Measurements from ENCODE around the gene DHX34. TPM values are rescaled to one million over a fixed set of nuclear protein-coding genes. Genes with fewer than 3 reads are reported as not detected.

Gene DHX34
- total and polyA plus RNA-seq, 7 donors, result 3.0 to 12.7 (median 9.1) TPM

GRCh38 chr19:47432091-47432490, 83.0 kb downstream of the DHX34 start:
- Histone ChIP-seq H3K4me1 (peaks cover 0 to 36% (median 33%) of the 10 kb centered on the region in 4 donors), H3K9me3 (no peaks in the 10 kb centered on the region), H3K27ac (no peak overlapping the region), H3K36me3 (no peaks in the 10 kb centered on the region), H3K4me3 (no peak overlapping the region), H3K27me3 (peaks cover 3 to 32% (median 6%) of the 10 kb centered on the region in 3 donors)
- intact Hi-C loops (cut with DNase I), result no loop called here
- no peak for DNase-seq
- WGBS, 2 donors, result 73 to 83% methylated on average over 18 of the region's 18 CpGs
- no peak for TF ChIP-seq EP300 (IDR thresholded peaks at IDR 0.05)
- no peak for TF ChIP-seq POLR2AphosphoS5 (IDR thresholded peaks at IDR 0.05)
- TF ChIP-seq, protein P1, sequence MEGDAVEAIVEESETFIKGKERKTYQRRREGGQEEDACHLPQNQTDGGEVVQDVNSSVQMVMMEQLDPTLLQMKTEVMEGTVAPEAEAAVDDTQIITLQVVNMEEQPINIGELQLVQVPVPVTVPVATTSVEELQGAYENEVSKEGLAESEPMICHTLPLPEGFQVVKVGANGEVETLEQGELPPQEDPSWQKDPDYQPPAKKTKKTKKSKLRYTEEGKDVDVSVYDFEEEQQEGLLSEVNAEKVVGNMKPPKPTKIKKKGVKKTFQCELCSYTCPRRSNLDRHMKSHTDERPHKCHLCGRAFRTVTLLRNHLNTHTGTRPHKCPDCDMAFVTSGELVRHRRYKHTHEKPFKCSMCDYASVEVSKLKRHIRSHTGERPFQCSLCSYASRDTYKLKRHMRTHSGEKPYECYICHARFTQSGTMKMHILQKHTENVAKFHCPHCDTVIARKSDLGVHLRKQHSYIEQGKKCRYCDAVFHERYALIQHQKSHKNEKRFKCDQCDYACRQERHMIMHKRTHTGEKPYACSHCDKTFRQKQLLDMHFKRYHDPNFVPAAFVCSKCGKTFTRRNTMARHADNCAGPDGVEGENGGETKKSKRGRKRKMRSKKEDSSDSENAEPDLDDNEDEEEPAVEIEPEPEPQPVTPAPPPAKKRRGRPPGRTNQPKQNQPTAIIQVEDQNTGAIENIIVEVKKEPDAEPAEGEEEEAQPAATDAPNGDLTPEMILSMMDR (IDR thresholded peaks at IDR 0.05), result no peak
- no peak for TF ChIP-seq POLR2A (IDR thresholded peaks at IDR 0.05)

Other genes starting within 250 kb of the DHX34 start
- gene ZC3H4, start 235.5 kb upstream of the DHX34 start, total RNA-seq, result 10 to 100 TPM; 19.3 to 25.3 (median 21.8) TPM
- 10 to 100 TPM in 1 of 3 donors, 1 to 10 TPM in 2; 5.4 to 21.9 (median 6.7) TPM for gene ZC3H4, start 235.5 kb upstream of the DHX34 start, polyA plus RNA-seq
- 100 to 1,000 TPM; 109 to 191 (median 161) TPM for gene SAE1, start 218.5 kb upstream of the DHX34 start, total RNA-seq
- gene SAE1, start 218.5 kb upstream of the DHX34 start, polyA plus RNA-seq, result 10 to 100 TPM; 50.5 to 82.6 (median 57.3) TPM
- gene BBC3, start 118.1 kb upstream of the DHX34 start, total RNA-seq, result 1 to 10 TPM; 2.5 to 5.4 (median 4.2) TPM
- 10 to 100 TPM; 16.2 to 39.5 (median 19.7) TPM for gene BBC3, start 118.1 kb upstream of the DHX34 start, polyA plus RNA-seq
- 10 to 100 TPM; 13.2 to 33.1 (median 20.9) TPM for gene CCDC9, start 92.8 kb upstream of the DHX34 start, total RNA-seq
- gene CCDC9, start 92.8 kb upstream of the DHX34 start, polyA plus RNA-seq, result 10 to 100 TPM; 16.2 to 42.8 (median 18.7) TPM
- 10 to 100 TPM in 3 of 4 donors, 1 to 10 TPM in 1; 8.6 to 16.3 (median 14.8) TPM for gene INAFM1, start 74.4 kb upstream of the DHX34 start, total RNA-seq
- 10 to 100 TPM in 1 of 3 donors, 1 to 10 TPM in 2; 3.0 to 10.7 (median 7.8) TPM for gene INAFM1, start 74.4 kb upstream of the DHX34 start, polyA plus RNA-seq
- gene C5AR1, start 39.5 kb upstream of the DHX34 start, total RNA-seq, result 10 to 100 TPM in 2 of 4 donors, 1 to 10 TPM in 2; 6.9 to 19.4 (median 8.9) TPM
- gene C5AR1, start 39.5 kb upstream of the DHX34 start, polyA plus RNA-seq, result 10 to 100 TPM in 1 of 3 donors, 1 to 10 TPM in 2; 5.4 to 10.6 (median 6.7) TPM
- 1 to 10 TPM; 1.1 to 2.7 (median 1.6) TPM for gene C5AR2, start 17.1 kb upstream of the DHX34 start, total RNA-seq
- 1 to 10 TPM in 1 of 3 donors, under 1 TPM in 2; 0.60 to 1.4 (median 0.69) TPM for gene C5AR2, start 17.1 kb upstream of the DHX34 start, polyA plus RNA-seq
- gene MEIS3, start 70.2 kb downstream of the DHX34 start, total RNA-seq, result 10 to 100 TPM; 11.8 to 19.4 (median 13.4) TPM
- 1 to 10 TPM in 2 of 3 donors, under 1 TPM in 1; 0.92 to 7.6 (median 7.2) TPM for gene MEIS3, start 70.2 kb downstream of the DHX34 start, polyA plus RNA-seq
- gene SLC8A2, start 122.6 kb downstream of the DHX34 start, total RNA-seq, result 10 to 100 TPM in 2 of 4 donors, 1 to 10 TPM in 2; 5.9 to 39.9 (median 19.0) TPM
- 1 to 10 TPM in 1 of 3 donors, not detected in 2; 1.1 TPM for gene SLC8A2, start 122.6 kb downstream of the DHX34 start, polyA plus RNA-seq
- gene KPTN, start 134.9 kb downstream of the DHX34 start, total RNA-seq, result 10 to 100 TPM in 1 of 4 donors, 1 to 10 TPM in 3; 4.4 to 10.0 (median 4.7) TPM
- gene KPTN, start 134.9 kb downstream of the DHX34 start, polyA plus RNA-seq, result 10 to 100 TPM in 1 of 3 donors, 1 to 10 TPM in 2; 4.8 to 12.2 (median 8.1) TPM
- gene NAPA, start 165.7 kb downstream of the DHX34 start, total RNA-seq, result 100 to 1,000 TPM in 1 of 4 donors, 10 to 100 TPM in 3; 84.9 to 167 (median 91.8) TPM
- 100 to 1,000 TPM in 2 of 3 donors, 10 to 100 TPM in 1; 94.2 to 139 (median 109) TPM for gene NAPA, start 165.7 kb downstream of the DHX34 start, polyA plus RNA-seq
- 1 to 10 TPM in 3 of 4 donors, not detected in 1; 1.1 to 1.7 (median 1.5) TPM for gene ZNF541, start 223.8 kb downstream of the DHX34 start, total RNA-seq
- under 1 TPM in 1 of 3 donors, not detected in 2; 0.22 TPM for gene ZNF541, start 223.8 kb downstream of the DHX34 start, polyA plus RNA-seq

Measured in sigmoid colon (tissue), 7 donors.